Measurements from ENCODE around the gene IGSF3.
A peak's percentile ranks its signal among the peaks of the same experiment; 100 is the strongest.
"Not testable (repeated sequence)": the region's sequence is repeated elsewhere in the genome, so short reads cannot be mapped to it uniquely, and the experiment has no call there.

The IGSF3 gene

DNA sequence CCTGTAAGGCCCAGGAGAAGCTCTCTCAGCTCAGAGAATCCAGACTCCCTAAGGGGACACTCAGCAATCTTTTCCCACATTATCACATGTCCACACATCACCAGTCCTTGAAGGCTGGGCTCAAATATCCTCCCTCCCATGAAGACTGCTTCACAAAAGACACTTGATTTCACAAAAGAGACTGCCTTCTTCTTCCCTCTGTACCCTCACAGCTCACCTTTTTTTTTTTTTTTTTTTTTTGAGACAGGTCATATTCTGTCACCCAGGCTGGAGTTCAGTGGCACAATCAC, 98.2 kb downstream of the IGSF3 start:
- peak overlapping the region; percentile 89 for H3K4me3 Mint-ChIP-seq
- no peak for DNase-seq
- peaks cover 9% of the 10 kb centered on the region for H3K27me3 Mint-ChIP-seq
- peaks cover 39% of the 10 kb centered on the region for H3K36me3 Mint-ChIP-seq (ENCODE audit: low read depth)
- H3K9me3 Mint-ChIP-seq: peaks cover 2% of the 10 kb centered on the region
- no peak overlapping the region for H3K27ac Mint-ChIP-seq
- H3K4me1 Mint-ChIP-seq: peaks cover 70% of the 10 kb centered on the region
- ATAC-seq: no peak

DNA sequence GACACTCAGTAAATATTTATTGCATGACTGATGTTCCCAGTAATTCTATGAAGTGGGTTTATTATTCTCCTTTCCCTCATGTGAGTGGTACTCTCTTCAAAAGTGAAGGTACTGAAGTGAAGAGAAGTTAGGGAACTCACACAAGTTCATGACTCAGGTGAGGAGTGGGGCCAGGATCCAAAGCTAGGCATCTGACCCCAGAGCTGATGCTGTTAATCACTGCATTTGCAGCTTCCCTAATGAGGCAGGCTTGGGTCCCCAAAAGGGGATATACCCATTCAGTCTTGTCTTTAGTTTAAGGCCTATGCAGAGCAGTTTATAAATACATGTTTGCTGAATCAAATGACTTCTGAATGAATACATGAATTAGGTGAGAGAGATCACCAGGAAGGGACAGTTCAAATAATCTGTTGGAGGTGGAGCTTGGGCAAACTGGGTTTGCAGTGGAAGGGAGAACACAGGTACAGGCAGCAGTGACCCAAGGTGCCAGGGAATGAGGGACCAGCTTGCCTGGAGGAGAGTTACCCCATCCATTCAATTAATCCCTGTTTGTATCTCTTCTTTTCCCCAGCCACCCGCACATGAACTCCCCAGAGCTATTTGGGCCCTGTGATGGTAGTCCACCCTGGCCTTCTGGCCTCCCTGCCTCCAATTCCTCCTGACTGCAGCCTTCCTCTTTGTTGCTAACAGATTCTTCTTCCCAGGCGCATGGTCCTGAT, 98.7 kb downstream of the IGSF3 start:
- peak overlapping the region; percentile 89 for H3K4me3 Mint-ChIP-seq
- peaks cover 72% of the 10 kb centered on the region for H3K4me1 Mint-ChIP-seq
- H3K9me3 Mint-ChIP-seq: peaks cover 7% of the 10 kb centered on the region
- ATAC-seq: no peak
- no peak for DNase-seq
- peak overlapping the region; percentile 63 for H3K27ac Mint-ChIP-seq
- H3K36me3 Mint-ChIP-seq (ENCODE audit: low read depth): peaks cover 44% of the 10 kb centered on the region
- peaks cover 9% of the 10 kb centered on the region for H3K27me3 Mint-ChIP-seq

DNA sequence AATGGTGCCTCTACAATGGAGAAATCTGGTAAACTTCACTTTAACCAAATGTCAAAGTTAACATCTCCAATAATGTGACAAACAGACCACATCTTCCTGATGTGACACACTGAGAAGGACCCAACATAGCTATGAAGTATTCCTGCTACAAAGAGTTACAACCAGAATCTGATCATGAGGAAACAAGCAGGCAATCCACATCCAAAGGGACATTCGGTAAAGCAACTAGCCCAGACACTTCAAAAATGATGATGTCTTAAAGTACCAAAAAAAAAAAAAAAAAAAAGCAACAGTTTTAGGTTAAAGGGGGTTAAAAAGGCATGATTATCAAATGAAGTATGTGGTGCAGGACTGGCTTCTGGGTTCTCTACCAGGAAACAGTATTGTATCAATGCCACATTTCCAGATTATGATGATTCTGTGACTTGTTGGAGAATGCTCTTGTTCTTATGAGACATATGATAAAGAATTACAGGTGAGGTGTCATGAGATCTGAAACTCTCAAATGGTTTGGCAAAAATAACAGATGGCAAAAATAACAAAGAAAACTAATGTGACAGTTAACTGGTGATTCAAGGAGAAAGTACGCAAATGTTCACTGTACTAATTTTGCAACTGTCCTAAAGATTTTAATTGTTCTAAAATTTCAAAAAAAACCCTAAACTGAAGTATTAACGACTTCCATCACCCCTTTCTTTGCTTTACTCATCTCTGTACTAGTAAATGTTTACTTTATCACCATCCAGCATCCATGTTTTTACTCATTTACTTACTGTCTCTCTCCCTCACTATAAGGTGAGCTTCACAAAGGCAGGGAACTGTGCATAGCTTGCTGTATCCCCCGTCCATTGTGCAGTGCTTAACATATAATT, 99.5 kb downstream of the IGSF3 start:
- peaks cover 8% of the 10 kb centered on the region for H3K9me3 Mint-ChIP-seq
- peak overlapping the region; percentile 63 for H3K27ac Mint-ChIP-seq
- peaks cover 51% of the 10 kb centered on the region for H3K36me3 Mint-ChIP-seq (ENCODE audit: low read depth)
- DNase-seq: no peak
- H3K4me1 Mint-ChIP-seq: peaks cover 72% of the 10 kb centered on the region
- no peak for ATAC-seq
- peak overlapping the region; percentile 89 for H3K4me3 Mint-ChIP-seq
- peaks cover 9% of the 10 kb centered on the region for H3K27me3 Mint-ChIP-seq

DNA sequence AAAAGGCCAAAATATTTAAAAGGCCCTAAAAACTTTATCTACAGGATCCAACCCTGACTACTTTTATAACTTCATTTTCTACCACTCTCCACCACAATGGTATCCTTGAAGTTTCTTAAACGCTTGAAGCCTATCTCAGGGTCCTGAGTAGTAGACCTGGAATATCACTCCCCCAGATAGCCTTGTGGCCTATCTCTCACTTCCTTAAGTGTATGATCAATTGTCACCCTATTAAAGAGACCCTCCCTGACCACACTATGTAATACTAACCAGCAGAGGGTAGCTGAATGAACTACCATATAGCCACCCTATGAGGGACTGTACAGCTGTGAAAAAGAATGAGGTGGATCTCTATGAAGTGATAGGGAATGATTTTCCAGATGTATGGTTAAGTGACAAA, 102.3 kb downstream of the IGSF3 start:
- DNase-seq: no peak
- peaks cover 16% of the 10 kb centered on the region for H3K9me3 Mint-ChIP-seq
- no peak overlapping the region for H3K27ac Mint-ChIP-seq
- peak overlapping the region; percentile 1 for H3K4me3 Mint-ChIP-seq
- peaks cover 81% of the 10 kb centered on the region for H3K4me1 Mint-ChIP-seq
- no peak for ATAC-seq
- no peaks in the 10 kb centered on the region for H3K27me3 Mint-ChIP-seq
- peaks cover 62% of the 10 kb centered on the region for H3K36me3 Mint-ChIP-seq (ENCODE audit: low read depth)

DNA sequence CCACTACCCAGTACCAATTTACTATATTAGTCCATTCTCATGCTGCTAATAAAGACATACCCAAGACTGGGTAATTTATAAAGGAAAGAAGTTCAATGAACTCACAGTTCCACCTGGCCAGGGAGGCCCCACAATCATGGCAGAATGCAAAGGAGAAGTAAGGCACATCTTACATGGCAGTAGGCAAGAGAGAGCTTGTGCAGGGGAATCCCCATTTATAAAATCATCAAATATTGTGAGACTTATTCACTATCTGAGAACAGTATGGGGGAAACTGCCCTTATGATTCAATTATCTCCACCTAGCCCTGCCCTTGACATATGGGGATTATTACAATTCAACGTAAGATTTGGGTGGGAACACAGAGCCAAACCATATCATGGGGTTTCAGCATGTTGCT, 103.1 kb downstream of the IGSF3 start:
- ATAC-seq (no peak), DNase-seq (no peak)
- H3K4me3 Mint-ChIP-seq: no peak overlapping the region
- H3K9me3 Mint-ChIP-seq: peaks cover 16% of the 10 kb centered on the region
- peaks cover 79% of the 10 kb centered on the region for H3K4me1 Mint-ChIP-seq
- no peaks in the 10 kb centered on the region for H3K27me3 Mint-ChIP-seq
- H3K36me3 Mint-ChIP-seq (ENCODE audit: low read depth): peaks cover 60% of the 10 kb centered on the region
- no peak overlapping the region for H3K27ac Mint-ChIP-seq

DNA sequence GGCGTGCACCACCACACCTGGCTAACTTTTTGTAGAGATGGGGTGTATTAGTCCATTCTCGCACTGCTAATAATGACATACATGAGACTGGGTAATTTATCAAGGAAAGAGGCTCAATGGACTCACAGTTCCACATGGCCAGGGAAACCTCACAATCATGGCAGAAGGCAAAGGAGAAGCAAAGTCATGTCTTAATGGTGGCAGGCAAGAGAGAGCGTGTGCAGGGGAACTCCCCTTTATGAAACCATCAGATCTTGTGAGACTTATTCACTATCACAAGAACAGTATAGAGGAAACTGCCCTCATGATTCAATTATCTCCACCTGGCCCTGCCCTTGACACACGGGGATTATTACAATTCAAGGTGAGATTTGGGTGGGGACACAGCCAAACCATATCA, 105.1 kb downstream of the IGSF3 start:
- not testable (repeated sequence) for DNase-seq, ATAC-seq, H3K27me3 Mint-ChIP-seq, H3K4me3 Mint-ChIP-seq
- Mint-ChIP-seq H3K27ac (peak overlapping the region; percentile 35), H3K36me3 (ENCODE audit: low read depth) (peaks cover 52% of the 10 kb centered on the region), H3K4me1 (peaks cover 80% of the 10 kb centered on the region), H3K9me3 (peaks cover 16% of the 10 kb centered on the region)

DNA sequence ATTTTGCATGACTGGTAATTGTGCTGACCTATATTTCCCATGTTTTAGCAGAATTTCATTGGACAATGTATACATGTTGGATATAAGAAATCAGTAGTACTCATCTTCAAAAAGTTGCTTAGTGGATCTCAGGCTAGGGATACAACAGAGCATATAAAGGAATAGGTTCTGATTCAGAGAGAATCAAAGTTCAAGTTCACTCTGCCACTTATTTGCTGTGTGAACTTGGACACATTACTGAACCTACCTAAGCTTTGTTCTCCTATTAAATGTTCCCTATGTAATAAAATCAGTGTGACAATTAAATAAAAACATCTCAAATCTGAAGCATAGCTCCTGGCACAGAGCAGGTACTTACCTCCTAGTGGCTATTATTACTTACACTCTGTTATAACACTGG, 106.0 kb downstream of the IGSF3 start:
- H3K27me3 Mint-ChIP-seq: no peaks in the 10 kb centered on the region
- H3K4me1 Mint-ChIP-seq: peaks cover 89% of the 10 kb centered on the region
- ATAC-seq (no peak), DNase-seq (no peak)
- H3K4me3 Mint-ChIP-seq: no peak overlapping the region
- H3K9me3 Mint-ChIP-seq: peaks cover 16% of the 10 kb centered on the region
- H3K27ac Mint-ChIP-seq: no peak overlapping the region
- H3K36me3 Mint-ChIP-seq (ENCODE audit: low read depth): peaks cover 52% of the 10 kb centered on the region

DNA sequence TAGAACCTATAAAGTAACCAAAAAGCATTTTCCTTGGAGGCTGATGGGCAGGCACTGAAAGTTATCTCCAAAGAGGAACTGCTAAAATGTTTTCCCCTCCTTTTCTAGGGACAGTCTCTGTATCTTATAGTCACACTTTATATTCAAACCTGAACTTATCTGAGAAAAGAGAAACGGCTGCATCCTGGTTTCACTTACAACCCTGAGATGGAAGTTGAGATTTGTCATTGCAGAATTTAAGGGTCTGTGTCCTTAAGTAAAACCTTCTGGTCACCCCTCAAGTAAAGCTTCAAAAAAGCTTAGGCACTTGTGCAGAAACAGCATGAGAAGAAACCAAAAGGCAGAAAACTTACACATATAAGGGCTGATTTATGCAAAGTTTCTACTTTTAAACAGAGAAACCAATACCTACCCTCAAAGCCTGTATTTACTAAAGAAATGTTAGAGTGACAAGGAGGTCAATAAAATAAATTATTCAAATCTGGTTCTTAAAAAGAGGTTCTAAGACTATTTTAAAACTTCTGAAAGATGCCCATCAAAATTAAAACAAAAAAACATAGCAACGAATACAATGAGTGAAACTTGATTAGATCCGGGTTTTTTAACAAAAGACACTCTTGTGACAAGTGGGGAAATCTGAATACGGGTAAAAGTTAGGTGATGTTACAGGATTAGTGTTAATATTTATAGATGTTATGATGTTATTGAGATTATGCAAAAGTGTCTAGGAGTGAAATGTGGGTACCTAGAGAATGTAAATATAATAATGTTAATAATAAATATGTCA, 106.6 kb downstream of the IGSF3 start:
- no peak overlapping the region for H3K4me3 Mint-ChIP-seq

DNA sequence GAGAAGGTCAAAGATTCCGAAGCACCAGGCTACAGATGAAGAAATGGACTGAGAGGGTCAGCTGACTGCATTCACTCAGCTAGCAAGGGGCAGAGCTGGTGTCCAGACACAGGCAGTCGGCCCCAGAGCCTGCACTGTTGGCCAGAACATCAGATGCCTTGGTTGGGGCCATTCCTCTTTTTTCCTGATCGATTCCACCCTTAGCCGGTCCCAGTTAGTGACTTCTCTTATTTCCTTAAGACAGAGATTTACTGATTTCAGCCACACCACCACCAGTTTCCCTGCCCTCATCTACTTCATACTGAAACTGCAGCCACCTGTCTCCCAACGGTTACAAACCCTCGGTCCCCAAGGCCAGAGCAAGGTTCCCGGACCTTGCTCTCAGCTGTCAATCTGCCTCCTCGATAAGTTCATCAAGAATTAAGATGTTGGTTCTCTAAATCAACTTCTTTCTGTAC, 108.2 kb downstream of the IGSF3 start:
- H3K36me3 Mint-ChIP-seq (ENCODE audit: low read depth): peaks cover 44% of the 10 kb centered on the region
- no peak for DNase-seq
- H3K9me3 Mint-ChIP-seq: peaks cover 14% of the 10 kb centered on the region
- no peak for ATAC-seq
- peak overlapping the region; percentile 90 for H3K27ac Mint-ChIP-seq
- no peaks in the 10 kb centered on the region for H3K27me3 Mint-ChIP-seq
- H3K4me1 Mint-ChIP-seq: peaks cover 89% of the 10 kb centered on the region
- peak overlapping the region; percentile 22 for H3K4me3 Mint-ChIP-seq

More for the DNA sequence above, 106.6 kb downstream of the IGSF3 start:
- Mint-ChIP-seq H3K36me3 (ENCODE audit: low read depth) (peaks cover 49% of the 10 kb centered on the region), H3K9me3 (peaks cover 16% of the 10 kb centered on the region), H3K27ac (peak overlapping the region; percentile 25), H3K4me1 (peaks cover 88% of the 10 kb centered on the region), H3K27me3 (no peaks in the 10 kb centered on the region)
- ATAC-seq (no peak), DNase-seq (no peak)

DNA sequence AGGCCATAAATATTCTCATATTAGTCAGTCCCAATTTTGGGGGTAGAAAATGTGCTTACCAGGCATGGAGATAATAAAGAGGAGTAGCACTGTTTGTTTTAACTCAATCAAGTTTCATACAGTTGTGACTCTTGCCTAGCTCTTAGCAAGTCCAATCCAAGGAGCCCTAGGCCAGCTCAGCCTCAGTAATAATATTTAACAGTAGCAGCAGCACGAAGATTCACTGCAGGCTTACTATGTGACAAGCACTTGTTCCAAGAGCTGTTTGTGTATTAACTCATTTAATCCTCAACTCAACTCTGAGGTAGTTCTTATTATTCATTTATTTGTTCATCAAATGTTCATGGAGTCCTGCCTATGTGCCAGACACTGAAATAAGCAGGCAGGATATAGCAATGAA, 109.0 kb downstream of the IGSF3 start:
- H3K27me3 Mint-ChIP-seq: no peaks in the 10 kb centered on the region
- H3K36me3 Mint-ChIP-seq (ENCODE audit: low read depth): peaks cover 40% of the 10 kb centered on the region
- DNase-seq (no peak), ATAC-seq (no peak)
- H3K4me1 Mint-ChIP-seq: peaks cover 86% of the 10 kb centered on the region
- peak overlapping the region; percentile 90 for H3K27ac Mint-ChIP-seq
- H3K9me3 Mint-ChIP-seq: peaks cover 8% of the 10 kb centered on the region
- H3K4me3 Mint-ChIP-seq: peak overlapping the region; percentile 10

DNA sequence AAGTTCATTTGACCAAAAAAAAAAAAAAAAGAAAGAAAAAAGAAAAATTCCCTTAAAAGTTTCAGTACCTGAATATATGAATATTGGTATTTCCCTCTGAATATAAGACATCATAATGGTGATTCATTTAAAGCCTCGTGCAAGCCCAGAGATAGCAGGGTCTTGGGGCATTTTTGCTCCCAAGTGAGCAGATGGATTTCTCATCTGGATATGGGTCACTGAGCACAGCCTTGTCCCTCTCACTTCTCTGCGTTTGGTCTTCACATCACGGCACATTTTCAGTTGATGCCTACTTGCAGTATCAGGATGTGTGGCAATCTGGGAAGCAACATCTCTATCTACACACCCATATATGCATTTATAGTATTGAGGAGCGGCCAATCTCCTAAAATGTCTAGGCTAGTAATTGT, 109.4 kb downstream of the IGSF3 start:
- DNase-seq (no peak), ATAC-seq (peak; percentile 29)
- Mint-ChIP-seq H3K36me3 (ENCODE audit: low read depth) (peaks cover 40% of the 10 kb centered on the region), H3K9me3 (peaks cover 8% of the 10 kb centered on the region), H3K4me1 (peaks cover 86% of the 10 kb centered on the region), H3K27ac (peak overlapping the region; percentile 90), H3K27me3 (no peaks in the 10 kb centered on the region), H3K4me3 (peak overlapping the region; percentile 33)

DNA sequence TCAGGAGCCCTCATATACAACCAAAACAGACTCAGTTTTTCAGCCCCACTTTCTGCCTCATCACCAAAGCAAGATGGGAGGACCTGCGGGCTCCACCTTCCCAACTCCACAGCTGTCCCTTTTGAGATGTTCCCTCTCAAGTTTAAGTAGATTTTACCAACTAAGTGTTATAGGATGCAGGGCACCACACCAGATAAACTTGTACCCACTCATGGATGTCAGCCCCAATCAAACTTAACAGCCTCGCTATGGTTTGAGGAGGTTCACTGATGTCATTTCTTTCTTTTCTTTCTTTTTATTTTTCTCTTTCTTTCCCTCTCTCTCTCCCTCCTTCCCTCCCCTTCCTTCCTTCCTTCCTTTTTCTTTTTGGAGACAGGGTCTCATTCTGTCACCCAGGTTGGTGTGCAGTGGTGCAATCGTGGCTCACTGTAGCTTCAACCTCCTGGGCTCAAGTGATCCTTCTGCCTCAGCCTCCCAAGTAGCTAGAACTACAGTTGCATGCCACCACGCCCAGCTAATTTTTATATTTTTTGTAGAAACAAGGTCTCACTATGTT, 110.1 kb downstream of the IGSF3 start:
- H3K27ac Mint-ChIP-seq: peak overlapping the region; percentile 90
- peak overlapping the region; percentile 33 for H3K4me3 Mint-ChIP-seq
- peaks cover 2% of the 10 kb centered on the region for H3K9me3 Mint-ChIP-seq
- ATAC-seq (no peak), DNase-seq (no peak)
- no peaks in the 10 kb centered on the region for H3K27me3 Mint-ChIP-seq
- peaks cover 82% of the 10 kb centered on the region for H3K4me1 Mint-ChIP-seq
- H3K36me3 Mint-ChIP-seq (ENCODE audit: low read depth): peaks cover 34% of the 10 kb centered on the region

DNA sequence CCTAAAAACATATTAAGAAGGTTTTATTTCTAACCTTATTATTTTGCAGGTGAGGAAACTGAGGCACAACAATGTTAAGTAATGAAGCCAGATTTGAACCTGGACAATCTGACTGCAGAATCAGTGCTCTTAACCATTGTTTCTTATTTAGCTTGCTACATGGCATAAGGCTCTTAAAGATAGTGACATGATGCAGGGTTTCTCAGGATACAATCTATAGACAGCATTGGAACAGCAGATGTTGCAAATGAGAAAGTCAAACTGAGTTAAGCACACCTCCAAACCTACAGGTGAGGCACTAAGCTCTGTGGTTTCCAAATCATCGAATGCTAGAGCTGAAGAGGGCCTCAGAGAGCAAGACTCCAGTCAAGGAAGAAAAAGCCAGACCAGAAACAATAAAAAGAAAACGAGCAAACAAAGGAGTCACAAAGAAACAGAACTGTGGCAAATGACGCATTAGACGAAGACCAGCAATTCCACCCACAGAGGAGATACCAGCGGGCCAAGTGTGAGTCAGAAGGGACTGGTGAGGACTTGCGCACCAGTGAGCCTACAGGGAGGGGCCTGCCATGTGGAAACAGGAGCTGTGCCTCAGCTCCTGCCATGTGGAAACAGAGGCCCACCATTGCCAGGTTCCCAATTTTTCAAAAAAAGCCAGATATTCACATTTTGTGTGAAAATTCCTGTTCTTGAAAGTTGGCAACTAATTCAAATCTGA, 111.1 kb downstream of the IGSF3 start:
- peak overlapping the region; percentile 90 for H3K27ac Mint-ChIP-seq
- no peaks in the 10 kb centered on the region for H3K9me3 Mint-ChIP-seq
- DNase-seq (peak; percentile 76), ATAC-seq (peak; percentile 97)
- H3K27me3 Mint-ChIP-seq: no peaks in the 10 kb centered on the region
- H3K36me3 Mint-ChIP-seq (ENCODE audit: low read depth): peaks cover 33% of the 10 kb centered on the region
- H3K4me3 Mint-ChIP-seq: peak overlapping the region; percentile 61
- peaks cover 79% of the 10 kb centered on the region for H3K4me1 Mint-ChIP-seq

DNA sequence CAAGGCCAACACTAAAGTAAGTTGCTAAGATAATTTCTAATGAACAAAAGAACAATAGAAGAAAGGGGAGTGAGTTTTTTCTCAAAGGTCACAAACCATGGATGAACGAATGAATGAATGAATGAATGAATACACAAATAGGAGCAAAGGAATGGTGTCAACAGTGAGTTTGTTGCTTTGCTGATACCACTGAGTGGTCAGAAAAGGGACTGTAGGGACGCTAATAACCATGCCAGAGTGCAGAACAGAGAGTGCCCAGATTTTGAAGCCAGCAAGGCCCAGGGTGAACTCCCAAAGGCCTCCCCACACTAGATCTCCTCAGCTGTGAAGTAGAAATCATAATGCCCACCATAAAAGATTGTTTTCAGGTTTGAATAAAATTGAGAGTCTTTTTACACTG, 112.6 kb downstream of the IGSF3 start:
- no peaks in the 10 kb centered on the region for H3K9me3 Mint-ChIP-seq
- H3K27me3 Mint-ChIP-seq: no peaks in the 10 kb centered on the region
- DNase-seq (no peak), ATAC-seq (no peak)
- H3K4me3 Mint-ChIP-seq: peak overlapping the region; percentile 31
- H3K27ac Mint-ChIP-seq: peak overlapping the region; percentile 90
- H3K4me1 Mint-ChIP-seq: peaks cover 76% of the 10 kb centered on the region
- H3K36me3 Mint-ChIP-seq (ENCODE audit: low read depth): peaks cover 33% of the 10 kb centered on the region

All from activated naive CD8-positive, alpha-beta T cell treated with anti-CD3 and anti-CD28 coated beads, Interleukin-2, amount 50 U/mL, for 24 hours (primary cell).